ES-I3 (cell line): ENCODE data around the gene TRIM28.
A peak's percentile ranks its signal among the peaks of the same experiment; 100 is the strongest.
"Not testable (repeated sequence)": the region's sequence is repeated elsewhere in the genome, so short reads cannot be mapped to it uniquely, and the experiment has no call there.

Experiments
- H3K36me3 ChIP-seq: 2 replicates; pipeline ENCODE4 v1.6.1; 2013; ENCODE audit warnings: mild to moderate bottlenecking, low read length, control low read depth, moderate library complexity; ENCODE audit not compliant: insufficient read depth
- H3K4me1 ChIP-seq: 2 replicates; pipeline ENCODE4 v1.6.1; 2013; ENCODE audit warnings: mild to moderate bottlenecking, control low read depth, low read length; ENCODE audit not compliant: insufficient read depth
- H3K9ac ChIP-seq: 2 replicates; pipeline ENCODE4 v1.6.1; 2013; ENCODE audit warnings: low read depth, mild to moderate bottlenecking, low read length, moderate library complexity
- H3K9me3 ChIP-seq: 2 replicates; pipeline ENCODE4 v1.6.1; 2013; ENCODE audit warnings: mild to moderate bottlenecking, low read length, moderate library complexity; ENCODE audit not compliant: control insufficient read depth, insufficient read depth

Gene TRIM28

DNA sequence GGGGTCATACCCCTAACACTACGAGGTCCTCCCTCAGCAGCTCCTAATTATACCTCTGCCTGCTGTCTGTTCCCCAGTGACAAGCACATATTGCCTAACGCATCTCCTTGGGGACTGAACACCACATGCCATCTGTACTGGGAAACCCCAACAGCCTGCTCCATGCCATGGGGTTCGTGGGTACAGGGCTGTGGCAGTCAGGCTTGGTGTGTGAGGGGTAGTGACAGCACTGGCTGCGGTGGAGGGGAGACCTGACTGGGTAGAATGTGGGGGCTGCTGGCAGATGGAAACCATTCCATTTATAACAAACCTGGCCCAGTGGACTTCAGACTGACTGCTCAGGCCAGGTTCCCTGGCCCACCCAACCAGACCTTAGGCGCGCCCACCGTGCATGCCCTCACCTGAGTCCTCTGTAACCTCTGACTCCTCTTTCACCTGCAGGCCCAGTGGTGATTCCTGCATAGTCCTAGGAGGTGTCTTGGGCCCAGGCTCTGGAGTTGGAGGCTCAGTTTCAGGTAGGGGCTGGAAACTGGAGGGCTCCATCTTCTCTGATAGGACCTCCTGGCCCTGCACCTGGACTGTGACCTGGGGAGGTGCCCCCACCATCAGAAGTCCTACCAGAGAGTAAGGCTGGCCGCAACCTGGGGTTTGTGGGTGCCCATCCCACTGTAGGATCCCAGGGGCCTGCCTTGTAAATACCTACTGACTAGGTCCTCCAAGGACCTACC, 26.2 kb downstream of the TRIM28 start:
- Histone ChIP-seq H3K36me3 (no peaks in the 10 kb centered on the region; the same call in 1 of the 2 replicates), H3K4me1 (peaks cover 7% of the 10 kb centered on the region), H3K9me3 (no peaks in the 10 kb centered on the region), H3K9ac (no peak overlapping the region)

DNA sequence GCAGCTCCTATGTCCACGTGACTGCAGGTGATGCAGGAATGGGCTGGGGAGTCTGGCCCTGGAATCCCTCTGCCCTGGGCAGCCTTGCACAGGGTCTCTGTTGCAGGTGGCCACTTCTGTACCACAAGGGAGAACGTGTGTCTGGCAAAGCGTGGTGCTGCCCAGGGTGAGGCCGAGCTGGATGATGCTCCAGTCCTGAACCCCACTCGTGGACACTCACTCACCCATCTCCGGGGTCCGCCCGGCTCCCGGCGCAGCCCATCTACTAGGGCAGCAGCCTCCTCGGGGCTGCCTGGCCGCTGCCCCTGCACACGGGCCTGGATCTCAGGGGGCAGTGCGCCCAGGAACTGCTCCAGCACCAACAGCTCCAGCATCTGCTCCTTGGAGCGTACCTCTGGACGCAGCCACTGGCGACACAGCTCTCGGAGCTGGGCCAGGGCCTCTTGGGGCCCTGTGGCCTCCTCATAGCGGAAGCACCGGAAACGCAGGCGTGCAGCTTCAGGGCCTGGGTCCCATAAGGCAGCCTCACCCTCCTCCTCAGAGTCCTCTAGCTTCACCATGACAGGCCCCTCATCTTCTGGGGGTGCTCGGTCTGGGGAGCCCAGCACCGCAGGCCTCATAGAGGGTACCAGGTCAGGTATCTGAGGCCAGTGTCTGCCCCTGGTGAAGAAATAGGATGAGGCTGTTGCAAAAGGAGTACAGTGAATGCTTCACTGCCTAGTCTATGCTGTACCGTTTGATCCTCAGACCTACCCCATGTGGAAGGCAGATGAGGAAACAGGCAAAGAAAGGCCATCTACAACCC, 27.1 kb downstream of the TRIM28 start:
- Histone ChIP-seq H3K9me3 (no peaks in the 10 kb centered on the region), H3K9ac (no peak overlapping the region), H3K4me1 (peaks cover 7% of the 10 kb centered on the region), H3K36me3 (no peaks in the 10 kb centered on the region; the same call in 1 of the 2 replicates)

DNA sequence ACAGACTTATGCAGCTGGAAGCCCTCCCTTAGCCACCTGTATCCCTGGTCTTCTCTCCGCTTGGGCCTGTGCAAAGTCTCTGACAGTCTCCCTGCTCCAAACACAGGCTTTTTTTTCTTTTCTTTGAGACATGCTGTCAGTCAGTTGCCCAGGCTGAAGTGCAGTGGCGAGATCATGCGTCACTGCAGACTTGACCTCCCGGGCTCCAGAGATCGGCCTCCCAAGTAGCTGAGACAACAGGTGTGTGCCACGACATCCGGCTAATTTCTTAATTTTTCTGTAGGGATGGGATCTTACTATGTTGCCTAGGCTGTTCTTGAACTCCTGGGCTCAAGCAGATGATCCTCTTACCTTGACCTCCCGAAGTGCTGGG, 27.7 kb downstream of the TRIM28 start:
- Histone ChIP-seq H3K9ac (no peak overlapping the region), H3K36me3 (no peaks in the 10 kb centered on the region; the same call in 1 of the 2 replicates), H3K4me1 (peaks cover 7% of the 10 kb centered on the region), H3K9me3 (no peaks in the 10 kb centered on the region)

DNA sequence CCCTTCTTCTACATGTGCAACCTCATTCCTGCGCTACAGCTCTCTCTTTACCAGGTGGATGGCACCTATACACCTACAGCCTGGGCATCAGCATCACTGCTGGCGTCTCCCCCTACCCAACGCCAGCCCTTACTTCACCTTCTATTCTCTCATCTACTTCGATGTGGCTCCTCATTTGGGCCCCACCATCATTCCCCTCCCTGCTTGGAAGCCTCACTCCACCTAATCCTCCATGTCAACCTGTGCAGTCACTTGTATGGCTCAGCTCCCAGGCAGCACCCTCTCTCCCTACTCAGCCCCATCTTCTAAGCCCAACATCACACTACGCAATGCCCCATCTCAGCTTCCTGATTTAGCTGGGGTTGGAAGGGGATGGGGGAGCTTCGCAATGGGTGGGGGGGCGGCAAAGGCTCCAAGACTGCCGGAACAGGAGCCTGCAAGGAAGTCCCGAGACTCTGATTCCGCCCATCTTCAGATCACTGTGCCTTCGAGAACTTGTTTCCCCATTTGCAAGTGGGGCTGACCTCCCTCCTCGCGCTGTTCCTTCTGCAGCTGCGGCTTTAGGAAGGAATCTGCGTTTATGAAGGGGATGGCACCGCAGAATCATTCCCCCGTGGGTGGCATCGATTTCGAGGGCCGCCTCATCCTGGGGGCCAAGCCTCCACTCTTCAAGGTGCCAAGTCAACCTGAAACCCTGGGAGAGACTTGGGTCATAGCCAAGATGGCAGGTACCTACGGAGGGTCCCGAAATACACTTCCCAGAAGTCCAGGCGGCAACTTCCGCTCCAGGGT, 28.4 kb downstream of the TRIM28 start:
- peaks cover 7% of the 10 kb centered on the region for H3K4me1 ChIP-seq
- no peaks in the 10 kb centered on the region; the same call in 1 of the 2 replicates for H3K36me3 ChIP-seq
- H3K9me3 ChIP-seq, result no peaks in the 10 kb centered on the region
- peak overlapping the region; percentile 91 for H3K9ac ChIP-seq

DNA sequence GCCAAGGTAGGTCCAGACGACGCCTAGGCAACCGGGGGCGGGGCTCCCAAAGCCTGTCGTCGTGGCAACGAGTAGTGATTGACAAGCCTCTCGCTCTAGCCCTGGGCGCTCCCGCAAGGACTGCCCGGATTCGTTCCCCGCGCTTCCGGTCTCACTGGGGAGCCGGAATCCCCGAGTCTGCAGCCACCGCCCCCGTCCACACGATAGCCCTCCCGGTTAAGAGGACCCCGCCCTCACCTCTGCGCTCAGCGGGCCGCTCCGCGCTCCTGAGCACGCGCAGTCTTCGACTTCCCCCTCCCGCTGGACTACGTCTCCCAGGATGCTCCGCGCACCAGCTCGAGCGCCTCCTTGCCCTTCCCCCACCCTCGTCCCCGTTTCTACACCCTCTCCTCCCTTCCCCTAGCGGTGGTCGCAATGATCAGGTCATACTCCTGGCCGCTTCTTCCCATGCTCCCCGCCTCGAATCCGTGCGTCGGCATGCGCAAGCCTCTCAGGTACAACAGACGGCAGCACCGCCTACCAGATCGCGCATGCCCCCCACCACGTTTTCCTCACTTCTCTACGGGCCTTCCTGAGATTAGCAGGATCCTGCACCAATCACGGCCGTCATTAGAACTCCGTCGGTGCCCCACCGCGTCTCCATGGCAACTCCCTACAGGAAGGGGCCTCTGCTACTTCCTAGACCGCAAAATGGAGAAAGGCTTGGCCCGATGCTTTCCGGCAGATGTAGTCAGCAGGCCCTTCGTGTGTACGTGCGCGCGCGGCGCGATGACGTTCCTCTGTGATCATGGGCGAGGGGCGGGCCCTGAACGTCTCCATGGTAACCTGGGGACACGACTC, 29.2 kb downstream of the TRIM28 start, which contains the start of gene MZF1:
TSS of gene MZF1 (minus strand) at position 518 of the 840 bp plus-strand sequence. CDS start 1,946 bp downstream, outside the sequence.
- Histone ChIP-seq H3K9me3 (no peaks in the 10 kb centered on the region), H3K36me3 (no peaks in the 10 kb centered on the region; the same call in 1 of the 2 replicates), H3K4me1 (peaks cover 7% of the 10 kb centered on the region), H3K9ac (peak within 1 kb of the TSS; percentile 91)

DNA sequence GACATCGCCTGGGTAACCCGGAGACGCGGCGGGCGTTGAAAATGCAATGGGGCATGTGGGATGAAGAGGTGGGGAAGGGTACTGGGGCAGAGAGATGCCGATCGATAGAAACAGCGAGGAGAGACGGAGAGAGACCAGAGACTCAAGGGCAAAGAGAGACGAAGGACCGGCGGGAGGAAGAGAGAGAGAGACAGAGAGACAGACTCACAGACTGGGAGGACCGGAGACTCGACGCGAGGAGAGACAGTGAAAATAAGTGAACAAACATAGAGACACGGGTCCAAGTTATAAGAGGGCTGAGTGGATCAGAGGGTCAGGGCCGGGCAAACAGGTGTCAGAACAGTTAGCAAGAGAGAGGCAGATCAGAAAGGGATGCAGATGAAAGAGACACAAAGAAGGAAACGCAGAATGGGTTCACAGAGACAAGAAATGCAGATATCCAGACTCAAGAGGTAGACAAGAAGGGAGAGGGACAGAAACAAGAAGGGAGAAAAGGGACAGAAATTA, 29.8 kb downstream of the TRIM28 start:
- Histone ChIP-seq H3K36me3 (no peaks in the 10 kb centered on the region), H3K9ac (peak overlapping the region; percentile 91; the same call in 1 of the 2 replicates), H3K9me3 (no peaks in the 10 kb centered on the region), H3K4me1 (peaks cover 7% of the 10 kb centered on the region)

DNA sequence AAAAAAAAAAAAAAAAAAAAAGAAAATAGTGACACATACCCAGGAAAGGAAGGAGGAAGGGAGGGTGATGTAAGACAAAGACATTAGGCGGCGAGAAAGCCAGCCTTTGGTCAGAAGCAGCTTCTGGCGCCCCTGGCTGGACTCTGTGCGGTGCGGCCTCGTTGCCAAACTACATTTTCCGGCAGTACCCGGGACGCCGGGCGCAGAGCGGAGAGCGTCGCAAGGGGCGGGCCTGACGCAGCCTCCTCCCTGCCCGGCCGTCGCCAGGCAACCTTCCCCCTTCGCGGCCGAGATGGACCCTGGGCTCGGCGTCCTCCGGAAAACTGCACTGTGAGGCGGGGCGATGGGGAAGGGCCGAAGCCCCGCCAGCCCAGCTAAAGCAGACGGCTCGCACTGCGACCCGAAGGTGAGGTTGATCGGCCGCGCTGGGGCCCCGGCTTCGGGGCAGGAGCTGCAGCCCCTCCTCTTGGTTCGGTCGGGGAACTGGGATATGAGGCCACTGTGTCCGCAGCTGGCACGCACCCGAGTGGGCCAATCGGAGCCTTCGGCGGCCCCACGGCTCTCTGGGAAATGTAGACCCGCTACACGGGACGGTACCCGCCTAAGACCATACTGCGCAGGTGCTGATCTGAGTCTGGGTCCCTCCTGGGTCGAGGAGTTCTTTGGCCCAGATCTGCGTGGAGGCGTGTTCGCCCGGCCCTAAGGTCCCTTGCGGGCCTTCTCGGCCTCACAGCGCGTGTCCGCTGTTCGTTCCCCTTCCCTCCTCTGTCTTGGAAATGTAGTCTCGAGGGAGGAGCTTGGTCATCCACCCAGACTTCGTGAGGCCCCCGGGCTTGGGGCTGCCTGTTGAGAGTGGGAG, 31.5 kb downstream of the TRIM28 start:
- Histone ChIP-seq H3K9ac (peak overlapping the region; percentile 90), H3K36me3 (no peaks in the 10 kb centered on the region), H3K4me1 (peaks cover 7% of the 10 kb centered on the region), H3K9me3 (no peaks in the 10 kb centered on the region)

DNA sequence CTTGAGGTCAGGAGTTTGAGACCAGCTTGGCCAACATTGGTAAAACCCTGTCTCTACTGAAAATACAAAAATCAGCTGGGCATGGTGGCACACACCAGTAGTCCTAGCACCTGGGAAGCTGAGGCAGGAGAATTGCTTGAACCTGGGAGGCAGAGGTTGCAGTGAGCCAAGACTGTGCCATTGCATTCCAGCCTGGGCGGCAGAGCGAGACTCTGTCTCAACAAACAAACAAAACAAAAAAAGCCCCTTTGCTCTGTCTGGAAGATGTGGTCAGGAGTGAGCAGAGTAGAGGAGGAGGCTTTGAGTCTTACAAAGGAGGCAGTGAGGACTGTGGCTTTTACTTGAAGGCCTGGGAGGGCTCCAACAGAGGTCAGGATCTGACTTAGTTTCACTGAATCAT, 33.7 kb downstream of the TRIM28 start:
- H3K4me1 ChIP-seq, H3K36me3 ChIP-seq, H3K9ac ChIP-seq, H3K9me3 ChIP-seq: not testable (repeated sequence)

DNA sequence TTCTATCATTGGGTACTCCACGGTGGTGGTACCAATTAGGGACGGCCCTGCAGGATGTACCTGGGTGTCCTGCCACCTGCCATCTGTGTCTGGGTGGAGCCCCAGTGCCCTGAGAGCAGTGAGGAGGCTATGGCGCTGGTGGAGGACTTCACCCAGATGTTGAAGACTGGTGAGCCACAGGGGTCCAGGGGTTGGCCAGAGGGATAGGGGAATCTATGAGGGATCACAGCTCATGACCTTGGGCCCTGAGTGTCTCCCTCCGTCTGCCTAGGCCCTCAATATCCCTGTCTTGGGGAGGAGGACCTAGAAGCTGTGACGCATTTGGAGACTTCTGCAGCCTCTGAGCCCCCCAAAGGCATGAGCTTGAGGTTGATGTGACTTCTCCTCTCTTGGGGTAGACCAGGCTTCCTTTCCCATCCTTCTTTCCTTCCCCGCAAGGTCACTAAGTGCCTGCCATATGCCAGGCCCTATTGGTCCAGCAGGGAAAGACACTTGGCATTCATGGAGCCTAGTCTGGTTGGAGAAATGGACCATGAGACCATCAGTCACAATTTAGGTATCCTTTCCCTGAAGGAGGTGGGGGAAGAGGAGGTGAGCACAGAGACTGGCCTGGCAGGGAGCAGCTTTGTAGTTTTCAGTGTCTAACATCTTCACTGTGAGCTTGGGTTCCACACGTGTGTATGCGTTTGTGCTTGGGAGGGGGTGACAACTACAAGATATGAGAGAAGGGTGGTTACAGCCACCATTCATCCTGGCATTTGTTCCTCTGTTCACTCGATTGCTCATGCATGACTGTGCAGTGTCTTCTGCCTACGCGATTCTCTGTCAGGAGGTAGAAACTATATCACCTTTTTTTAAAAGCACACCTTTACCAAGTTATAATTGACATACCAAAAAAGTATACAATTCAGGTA, 34.4 kb downstream of the TRIM28 start:
- peaks cover 5% of the 10 kb centered on the region; the same call in 1 of the 2 replicates for H3K36me3 ChIP-seq
- peaks cover 6% of the 10 kb centered on the region for H3K4me1 ChIP-seq
- H3K9me3 ChIP-seq, result no peaks in the 10 kb centered on the region
- no peak overlapping the region for H3K9ac ChIP-seq

DNA sequence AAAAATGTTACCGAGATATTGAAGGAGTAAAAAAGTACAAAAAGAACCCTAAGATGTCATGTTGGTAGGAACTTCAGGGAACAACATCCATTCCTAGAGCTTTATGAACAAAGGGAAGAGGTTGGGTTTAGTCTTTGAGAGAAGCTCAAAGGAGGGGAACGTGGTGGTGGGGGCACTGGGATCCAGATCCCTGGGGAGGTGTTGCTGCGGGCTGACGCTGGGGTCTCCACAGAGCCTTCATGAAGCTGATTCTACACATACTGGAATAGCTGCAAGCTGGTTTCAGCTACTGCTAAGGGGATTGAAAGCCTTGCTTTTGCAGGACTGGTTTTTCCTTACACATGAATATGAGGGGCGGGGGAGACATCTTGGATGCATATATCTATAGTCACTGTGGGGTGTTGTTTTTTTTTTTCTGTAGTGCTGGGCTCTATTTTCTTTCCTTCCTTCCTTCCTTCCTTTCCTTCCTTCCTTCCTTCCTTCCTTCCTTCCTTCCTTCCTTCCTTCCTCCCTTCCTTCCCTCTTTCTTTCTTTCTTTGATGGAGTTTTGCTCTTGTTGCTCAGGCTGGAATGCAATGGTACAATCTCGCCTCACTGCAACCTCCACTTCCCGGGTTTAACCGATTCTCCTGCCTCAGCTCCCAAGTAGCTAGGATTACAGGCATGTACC, 35.7 kb downstream of the TRIM28 start:
- H3K9me3 ChIP-seq, result no peaks in the 10 kb centered on the region
- H3K36me3 ChIP-seq, result peaks cover 5% of the 10 kb centered on the region; the same call in 1 of the 2 replicates

DNA sequence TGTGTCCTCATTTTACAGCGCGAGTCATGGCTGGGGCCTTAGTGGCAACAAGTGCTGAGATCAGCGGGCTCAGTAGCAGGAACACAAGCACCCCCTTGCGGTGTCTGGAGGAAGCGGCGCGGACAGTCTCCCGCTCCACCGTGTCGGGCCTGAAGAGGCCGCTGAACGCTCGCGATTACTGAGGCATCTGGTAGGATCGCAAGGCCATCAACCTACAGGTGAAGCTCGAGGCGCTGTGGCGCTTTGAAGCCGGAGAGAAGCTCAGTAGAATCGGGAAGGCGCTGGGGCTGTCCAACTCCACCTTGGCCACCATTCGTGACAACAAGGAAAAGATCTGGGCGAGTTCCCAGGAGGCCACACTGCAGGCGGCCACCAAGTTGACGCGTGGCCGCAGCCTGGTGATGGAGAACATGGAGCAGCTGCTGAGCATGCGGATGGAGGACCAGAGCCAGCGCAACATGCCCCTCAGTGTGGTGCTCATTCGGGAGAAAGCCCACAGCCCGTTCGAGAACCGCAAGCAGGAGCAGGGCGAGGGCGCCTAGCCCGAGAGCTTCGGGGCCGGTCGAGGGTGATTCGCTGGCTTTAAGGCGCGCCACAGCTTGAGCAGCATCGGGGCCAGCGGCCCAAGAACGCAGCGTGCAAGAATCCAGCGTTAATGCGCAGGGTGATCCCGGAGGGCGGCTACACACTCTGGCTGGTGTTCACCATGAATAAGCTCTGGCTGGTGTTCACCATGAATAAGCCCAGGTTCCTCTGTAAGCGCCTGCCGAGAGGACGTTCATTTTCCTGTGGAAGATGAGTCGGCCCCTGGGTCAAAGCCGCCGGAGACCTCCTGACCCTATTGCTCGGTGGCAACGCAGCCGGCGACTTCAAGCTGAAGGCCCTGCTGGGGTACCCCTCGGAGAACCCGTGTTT, 37.6 kb downstream of the TRIM28 start:
- H3K9me3 ChIP-seq, result no peaks in the 10 kb centered on the region
- H3K36me3 ChIP-seq, result peaks cover 5% of the 10 kb centered on the region; the same call in 1 of the 2 replicates
- peaks cover 3% of the 10 kb centered on the region; the same call in 1 of the 2 replicates for H3K4me1 ChIP-seq
- H3K9ac ChIP-seq, result no peak overlapping the region

More for the DNA sequence above, 35.7 kb downstream of the TRIM28 start:
- peaks cover 3% of the 10 kb centered on the region; the same call in 1 of the 2 replicates for H3K4me1 ChIP-seq
- H3K9ac ChIP-seq, result no peak overlapping the region
